K562 (cell line): Measurements from ENCODE around the gene PTCH1. TPM values are rescaled to one million over a fixed set of nuclear protein-coding genes. Genes with fewer than 3 reads are reported as not detected.

Source experiments
- ARID2 ChIP-seq: fragments of 450-650 bp; IDR thresholded peaks from 2 replicates; pipeline ENCODE4 v1.6.1; 2017; ENCODE audit warnings: antibody characterized with exemption, mild to moderate bottlenecking
- BCOR ChIP-seq: fragments of 450-650 bp; IDR thresholded peaks from 2 replicates; pipeline ENCODE4 v1.6.1; 2016
- CREB3 ChIP-seq: fragments of 450-650 bp; conservative IDR thresholded peaks from 2 replicates; pipeline ENCODE4 v1.6.1; 2016; ENCODE audit warnings: missing genetic modification characterization, low read depth, mild to moderate bottlenecking, missing compliant biosample characterization, moderate library complexity
- ESRRB ChIP-seq: fragments of 250-450 bp; sonication (Bioruptor Pico); IDR thresholded peaks from 2 replicates; pipeline ENCODE4 v1.5.0; 2020; ENCODE audit warnings: mild to moderate bottlenecking, moderate library complexity, borderline replicate concordance
- ILK ChIP-seq: fragments of 450-650 bp; IDR thresholded peaks from 2 replicates; pipeline ENCODE4 v1.6.1; 2016; ENCODE audit warnings: missing genetic modification characterization, low read depth, mild to moderate bottlenecking, missing compliant biosample characterization, moderate library complexity, borderline replicate concordance
- JUN ChIP-seq, 2 experiments: sonication (generic) in 1 of 2; formaldehyde crosslinking in 1 of 2; IDR thresholded peaks; 2 replicates each; pipeline versions ENCODE4 v1.6.1 to v1.8.0; 2012 to 2022; ENCODE audit warnings: borderline replicate concordance in 2 of 2, mild to moderate bottlenecking in 2 of 2, improper control_type of control experiment in 1 of 2, low read depth in 1 of 2, low read length in 1 of 2, missing genetic modification reagents in 1 of 2
- MAFK ChIP-seq: IDR thresholded peaks from 2 replicates; pipeline ENCODE4 v1.6.1; 2011; ENCODE audit warnings: low read length, improper control_type of control experiment
- NCOR1 ChIP-seq: fragments of 450-650 bp; IDR thresholded peaks from 2 replicates; pipeline ENCODE4 v1.6.1; 2016; ENCODE audit warnings: mild to moderate bottlenecking, moderate library complexity
- NR2C2 ChIP-seq, 2 experiments: fragments of 200-800 bp in 1 of 2; sonication (Bioruptor generic) in 1 of 2; sonication (generic) in 1 of 2; formaldehyde crosslinking in 1 of 2; IDR thresholded peaks; 2 replicates each; pipeline versions ENCODE4 v1.6.1 to v1.8.0; 2016 to 2022; ENCODE audit warnings: mild to moderate bottlenecking in 1 of 2, missing compliant biosample characterization in 1 of 2, missing genetic modification characterization in 1 of 2, missing genetic modification reagents in 1 of 2
- NR2F6 ChIP-seq: fragments of 450-650 bp; formaldehyde crosslinking; IDR thresholded peaks from 2 replicates; pipeline ENCODE4 v1.4.0; 2020; ENCODE audit warnings: mild to moderate bottlenecking
- SETDB1 ChIP-seq: IDR thresholded peaks from one replicate; pipeline ENCODE4 v1.6.1; 2012; ENCODE audit warnings: low read length, control low read depth, inconsistent platforms
- SOX6 ChIP-seq: fragments of 450-650 bp; IDR thresholded peaks from 2 replicates; pipeline ENCODE4 v1.6.1; 2014; ENCODE audit warnings: mild to moderate bottlenecking
- TRIM24 ChIP-seq, 2 experiments: fragments of 450-650 bp; IDR thresholded peaks; 2 replicates each; pipeline ENCODE4 v1.6.1; 2016
- ZNF23 ChIP-seq: fragments of 250-450 bp; sonication (Bioruptor Pico); IDR thresholded peaks from 2 replicates; pipeline ENCODE4 v1.4.0; 2020; ENCODE audit warnings: mild to moderate bottlenecking
- ZNF407 ChIP-seq: fragments of 450-650 bp; IDR thresholded peaks from 2 replicates; pipeline ENCODE4 v1.6.1; 2016; ENCODE audit warnings: low read depth
- ZNF740 ChIP-seq, 3 experiments: fragments of 200-800 bp in 1 of 3; sonication (Bioruptor generic) in 1 of 3; sonication (generic) in 1 of 3; formaldehyde crosslinking in 1 of 3; IDR thresholded peaks; 2 replicates each; pipeline versions ENCODE4 v1.6.1 to v1.8.0; 2016 to 2022; ENCODE audit warnings: mild to moderate bottlenecking in 2 of 3, missing compliant biosample characterization in 2 of 3, missing genetic modification characterization in 2 of 3, missing genetic modification reagents in 1 of 3
- polyA plus RNA-seq, 8 experiments: library from polyadenylated mRNA; depleted of rRNA in 4 of 8; stranded (reverse) in 5 of 8; unstranded in 3 of 8; fragments of >200 nt; fragmentation: Nextera tagmentation in 2 of 8; fragmentation: Illumina TruSeq in 1 of 8; extraction: Ambion mirVana in 2 of 8; extraction: Trizol in 1 of 8; gene quantifications; 2 replicates each; pipeline versions ENCODE4 v1.2.1 to v1.2.3, GENCODE V29; 2011 to 2014; ENCODE audit warnings: inconsistent platforms in 1 of 8, missing spikeins in 1 of 8
- total RNA-seq, 7 experiments: library from RNA; depleted of rRNA in 6 of 7; stranded (reverse); fragments of >200 nt in 6 of 7; fragmentation: Illumina TruSeq in 2 of 7; extraction: Trizol in 2 of 7; gene quantifications; 2 replicates each; pipeline versions ENCODE4 v1.2.1 to v1.2.3, GENCODE V29; 2011 to 2021; ENCODE audit warnings: low replicate concordance in 1 of 7

Gene PTCH1
- total and polyA plus RNA-seq, 9 of the 15 experiments (the other 6 are each of a cell fraction or from before 2014, with no cell fraction given) = 0.70 to 9.9 (median 3.8) TPM

- no peak for TF ChIP-seq NR2C2 (CRISPR knock-in tag; IDR thresholded peaks at IDR 0.05)
- TF ChIP-seq NR2C2 (tag; IDR thresholded peaks at IDR 0.05) = peak; percentile 62
- peak; percentile 13 for TF ChIP-seq SETDB1
- no peak for TF ChIP-seq ILK (tag)
- TF ChIP-seq ESRRB (CRISPR knock-in tag) = no peak
- TF ChIP-seq ZNF407 = peak; percentile 87
- TF ChIP-seq NCOR1 = peak; percentile 70
- TF ChIP-seq SOX6 = peak; percentile 44; the same call in 1 of the 2 replicates
- 0 out of 2 replicates have a peak, but pooled peaks have one; percentile 43 for TF ChIP-seq CREB3 (tag)
- peak; percentile 81 for TF ChIP-seq ZNF740 (CRISPR knock-in tag; IDR thresholded peaks at IDR 0.05)
- 0 out of 4 replicates have a peak, but pooled peaks of 1 of the 2 experiments have one; percentile 40 for TF ChIP-seq ZNF740 (tag; IDR thresholded peaks at IDR 0.05)
- peak; percentile 24; the same call in 1 of the 2 replicates for TF ChIP-seq JUN (IDR thresholded peaks at IDR 0.05; ENCODE audit: borderline replicate concordance, low read depth, low read length)
- TF ChIP-seq JUN (CRISPR knock-in tag; IDR thresholded peaks at IDR 0.05; ENCODE audit: borderline replicate concordance) = no peak
- TF ChIP-seq ZNF23 (CRISPR knock-in tag) = no peak
- no peak for TF ChIP-seq NR2F6 (CRISPR knock-in tag)
- peak; percentile 96 for TF ChIP-seq MAFK
- TF ChIP-seq TRIM24 (IDR thresholded peaks at IDR 0.05) = peak; percentile 74 to 92
- TF ChIP-seq BCOR = peak; percentile 62; the same call in 1 of the 2 replicates
- TF ChIP-seq ARID2 = 0 out of 2 replicates have a peak, but pooled peaks have one; percentile 23
Observed at GRCh38 chr9:95434116-95435073, 82.4 kb downstream of the PTCH1 start (continued).
